Measurements from ENCODE around the gene ZNF878.
"Not testable (repeated sequence)": the region's sequence is repeated elsewhere in the genome, so short reads cannot be mapped to it uniquely, and the experiment has no call there.

ZNF878 gene

DNA sequence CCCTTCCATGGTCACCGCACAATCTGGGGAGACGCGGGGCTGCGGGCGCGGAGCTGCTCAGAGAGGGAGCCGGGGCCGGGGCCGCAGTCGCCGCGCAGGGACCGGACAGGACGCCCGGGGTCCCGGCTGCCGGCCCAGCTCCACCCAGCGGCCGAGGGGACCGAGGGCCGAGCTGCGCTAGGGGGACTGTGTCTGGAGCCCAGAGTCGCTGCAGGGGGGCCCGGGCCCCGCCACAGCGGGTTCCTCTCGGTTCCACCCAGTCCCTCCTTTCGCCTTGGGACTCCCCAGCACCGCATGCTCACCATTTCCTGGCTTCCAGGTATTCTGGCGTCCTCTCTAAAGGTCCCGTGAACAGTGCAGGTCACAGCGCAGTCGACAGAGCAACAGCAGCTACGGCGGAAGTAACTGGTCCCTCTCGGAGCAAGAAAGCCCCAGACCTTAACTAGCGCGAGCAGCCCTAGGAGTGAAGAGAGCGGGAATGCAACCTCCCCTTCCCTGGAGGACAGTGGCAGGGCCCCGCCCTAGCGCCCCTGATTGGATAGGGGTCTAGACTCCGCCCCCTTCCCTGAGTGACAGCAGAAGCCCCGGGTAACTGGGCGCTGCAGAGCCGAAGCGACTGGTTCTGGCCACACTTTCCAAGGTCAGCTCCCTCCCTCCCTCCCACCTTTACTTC lies at the start of gene ZNF878:
Gene ZNF878 (minus strand): TSS at position 465 of the 673 bp plus-strand sequence. CDS start 160 bp downstream, at position 305.
- peak; percentile 63 to 66 for DNase-seq (ENCODE audit: low read depth in 2 of 2)

DNA sequence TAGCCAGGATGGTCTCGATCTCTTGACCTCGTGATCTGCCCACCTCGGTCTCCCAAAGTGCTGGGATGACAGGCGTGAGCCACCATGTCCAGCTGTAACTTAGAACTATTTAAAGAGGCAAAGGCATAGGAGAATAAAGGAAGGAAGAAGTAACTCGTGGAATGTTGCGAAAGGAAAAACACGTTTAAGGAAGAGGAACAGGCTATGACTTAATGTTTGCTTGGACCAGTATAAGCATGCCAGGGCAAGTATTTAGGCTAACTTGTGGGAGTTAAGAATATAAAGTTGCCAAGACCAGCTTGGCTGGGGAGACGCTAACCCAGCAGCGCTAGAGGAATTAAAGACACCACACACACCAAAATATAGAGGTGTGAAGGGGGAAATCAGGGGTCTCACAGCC lies 45.3 kb upstream of the ZNF878 start:
- no peak for DNase-seq (ENCODE audit: low read depth in 2 of 2)

- DNase-seq (ENCODE audit: low read depth in 2 of 2) = peak in 1 of 2 experiments; percentile 18
Observed at GRCh38 chr19:12095111-12095790, 42.5 kb upstream of the ZNF878 start.

- no peak for DNase-seq (ENCODE audit: low read depth in 2 of 2)
Observed at GRCh38 chr19:12093777-12094176, 41.0 kb upstream of the ZNF878 start.

GRCh38 chr19:12092956-12093355 lies 40.2 kb upstream of the ZNF878 start:
- no peak for DNase-seq (ENCODE audit: low read depth in 2 of 2)

DNA sequence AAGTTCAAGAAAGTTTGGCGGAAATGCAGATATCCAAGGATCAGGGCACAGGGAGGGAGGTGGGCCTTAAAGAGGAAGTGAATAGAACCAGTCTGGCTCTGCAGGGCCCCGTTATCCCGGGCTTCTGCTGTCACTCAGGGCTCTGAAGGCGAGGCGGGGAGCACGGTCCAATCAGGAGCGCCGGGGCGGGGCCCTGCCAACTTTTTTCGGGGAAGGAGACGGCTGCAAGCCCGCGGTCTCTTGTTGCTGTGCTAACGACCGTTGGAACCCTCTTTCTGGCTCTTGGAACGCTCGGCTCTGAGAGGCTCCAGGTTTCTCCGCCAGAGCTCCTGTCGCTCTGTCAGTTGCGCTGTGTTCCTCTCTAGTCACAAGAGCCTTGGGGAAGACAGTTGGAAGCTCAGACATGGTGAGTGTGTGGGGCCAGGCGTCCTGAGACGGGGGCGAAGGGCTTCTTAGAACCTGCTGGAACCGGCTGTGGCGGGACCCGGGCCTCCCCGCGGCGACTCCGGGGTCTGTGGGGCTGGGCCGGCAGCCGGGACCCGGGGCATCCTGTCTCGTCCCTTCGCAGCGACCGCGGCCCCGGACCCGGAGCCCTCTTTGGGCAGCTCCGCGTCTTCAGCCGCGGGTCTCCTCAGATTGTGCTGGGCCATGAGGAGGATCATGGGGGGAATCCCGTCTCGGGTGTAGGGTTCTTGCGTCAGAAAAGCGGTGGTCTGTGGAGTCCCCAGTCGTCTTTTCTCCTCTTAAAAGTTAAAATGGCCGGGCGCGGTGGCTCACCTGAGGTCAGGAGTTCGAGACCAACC lies 39.5 kb upstream of the ZNF878 start:
- DNase-seq (ENCODE audit: low read depth in 2 of 2) = peak; percentile 77 to 79

- DNase-seq (ENCODE audit: low read depth in 2 of 2) = no peak
Observed at GRCh38 chr19:12090807-12091206, 38.0 kb upstream of the ZNF878 start.

- no peak for DNase-seq (ENCODE audit: low read depth in 2 of 2)
Observed at GRCh38 chr19:12085074-12085818, 32.5 kb upstream of the ZNF878 start.

DNA sequence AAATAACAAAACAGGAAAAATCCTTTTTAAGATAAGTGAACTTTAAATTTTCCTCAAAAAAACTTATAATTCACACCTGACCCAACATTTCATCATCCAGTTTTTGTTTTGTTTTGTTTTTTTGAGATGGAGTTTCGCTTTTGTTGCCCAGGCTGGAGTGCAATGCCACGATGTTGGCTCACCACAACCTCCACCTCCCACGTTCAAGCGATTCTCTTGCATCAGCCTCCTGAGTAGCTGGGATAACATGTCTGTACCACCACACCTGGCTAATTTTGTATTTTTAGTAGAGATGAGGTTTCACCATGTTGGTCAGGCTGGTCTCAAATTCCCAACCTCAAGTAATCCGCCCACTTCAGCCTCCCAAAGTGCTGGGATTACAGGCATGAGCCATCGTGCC lies 30.6 kb upstream of the ZNF878 start:
- DNase-seq (ENCODE audit: low read depth in 2 of 2) = not testable (repeated sequence)

- DNase-seq (ENCODE audit: low read depth in 2 of 2) = no peak
Observed at GRCh38 chr19:12077375-12077774, 24.6 kb upstream of the ZNF878 start.

DNA sequence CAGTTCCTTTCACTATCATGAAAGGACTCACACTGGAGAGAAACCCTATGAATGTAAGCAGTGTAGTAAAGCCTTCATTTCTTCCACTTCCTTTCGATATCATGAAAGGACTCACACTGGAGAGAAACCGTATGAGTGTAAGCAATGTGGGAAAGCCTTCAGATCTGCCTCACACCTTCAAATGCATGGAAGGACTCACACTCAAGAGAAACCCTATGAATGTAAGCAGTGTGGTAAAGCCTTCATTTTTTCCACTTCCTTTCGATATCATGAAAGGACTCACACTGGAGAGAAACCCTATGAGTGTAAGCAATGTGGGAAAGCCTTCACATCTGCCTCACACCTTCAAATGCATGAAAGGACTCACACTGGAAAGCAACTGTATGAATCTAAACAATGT lies 23.6 kb upstream of the ZNF878 start:
- not testable (repeated sequence) for DNase-seq (ENCODE audit: low read depth in 2 of 2)

DNA sequence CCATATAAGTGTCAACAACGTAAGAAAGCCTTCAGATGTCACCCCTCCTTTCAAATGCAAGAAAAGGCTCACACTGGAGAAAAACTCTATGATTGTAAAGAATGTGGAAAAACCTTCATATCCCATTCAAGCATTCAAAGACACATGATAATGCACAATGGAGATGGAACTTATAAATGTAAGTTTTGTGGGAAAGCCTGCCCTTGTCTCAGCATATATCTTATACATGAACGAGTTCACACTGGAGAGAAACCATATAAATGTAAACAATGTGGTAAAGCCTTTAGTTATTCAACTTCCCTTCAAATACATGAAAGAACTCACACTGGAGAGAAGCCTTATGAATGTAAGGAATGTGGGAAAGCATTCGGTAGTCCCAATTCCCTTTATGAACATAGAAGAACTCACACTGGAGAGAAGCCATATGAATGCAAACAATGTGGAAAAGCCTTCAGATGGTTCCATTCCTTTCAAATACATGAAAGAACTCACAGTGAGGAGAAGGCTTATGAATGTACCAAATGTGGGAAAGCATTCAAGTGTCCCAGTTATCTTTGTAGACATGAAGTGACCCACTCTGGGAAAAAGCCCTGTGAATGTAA lies 22.9 kb upstream of the ZNF878 start:
- no peak for DNase-seq (ENCODE audit: low read depth in 2 of 2)

- peak; percentile 45 to 59 for DNase-seq (ENCODE audit: low read depth in 2 of 2)
Observed at GRCh38 chr19:12064590-12065538, 12.1 kb upstream of the ZNF878 start, which contains the start of gene ZNF844. Gene ZNF844 (plus strand): TSS chr19:12064731. CDS start chr19:12064874, 143 bp downstream.

DNA sequence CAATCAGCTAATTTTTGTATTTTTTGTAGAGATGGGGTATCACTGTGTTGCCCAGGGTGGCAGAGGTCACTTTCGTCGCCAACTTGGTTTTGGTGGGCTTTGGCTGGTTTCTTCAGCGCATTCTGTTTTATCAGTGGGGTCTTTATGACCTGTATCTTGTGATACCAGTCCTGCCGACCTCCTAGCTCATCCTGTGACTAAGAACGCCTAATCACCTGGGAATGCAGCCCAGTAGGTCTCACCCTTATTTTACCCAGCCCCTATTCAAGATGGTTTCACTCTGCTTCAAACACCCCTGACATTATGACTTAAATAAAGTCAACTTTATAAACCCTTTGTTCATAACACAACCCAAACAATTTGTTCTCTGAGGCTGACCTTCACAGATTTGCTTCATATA lies 3.0 kb upstream of the ZNF878 start:
- no peak for DNase-seq (ENCODE audit: low read depth in 2 of 2)

DNA sequence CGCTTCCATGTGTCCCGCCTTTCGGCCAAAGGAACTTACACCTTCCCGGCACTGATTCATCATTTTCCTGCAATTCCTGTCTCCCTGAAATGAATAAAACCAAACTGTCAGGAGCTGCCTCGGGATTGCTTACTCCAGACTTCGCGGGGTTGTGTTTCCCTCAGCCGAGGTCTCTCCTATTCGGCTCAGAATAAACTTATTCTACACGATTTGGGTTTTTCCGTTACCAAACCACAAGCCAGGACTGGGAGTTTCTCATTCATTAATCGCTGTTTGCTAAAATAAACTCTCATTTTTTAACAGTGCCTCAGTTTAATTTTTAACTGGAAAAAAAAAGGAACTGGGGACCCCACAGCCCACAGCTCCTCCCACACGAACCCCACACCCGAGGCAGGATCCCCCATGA lies 667 bp downstream of the ZNF878 start:
- no peak for DNase-seq (ENCODE audit: low read depth in 2 of 2)

- DNase-seq (ENCODE audit: low read depth in 2 of 2) = no peak
Observed at GRCh38 chr19:12047868-12048267, 4.9 kb downstream of the ZNF878 start.

GRCh38 chr19:12043752-12044422 lies 8.9 kb downstream of the ZNF878 start:
- DNase-seq (ENCODE audit: low read depth in 2 of 2) = no peak

DNA sequence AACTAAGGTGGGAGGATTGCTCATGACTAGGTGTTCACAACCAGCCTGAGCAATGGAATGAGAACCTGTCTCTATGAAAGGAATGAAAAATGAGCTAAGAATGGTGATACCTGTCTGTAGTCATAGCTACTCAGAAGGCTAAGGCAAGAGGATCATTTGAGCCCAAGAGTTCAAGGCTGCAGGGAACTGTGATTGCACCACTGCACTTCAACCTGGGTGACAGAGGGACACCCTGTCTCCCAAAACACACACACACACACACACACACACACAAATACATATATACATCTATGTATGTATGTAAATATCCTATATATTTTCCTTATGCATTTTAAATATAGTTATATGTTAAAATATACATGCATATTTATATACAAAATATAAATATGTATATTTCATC lies 9.9 kb downstream of the ZNF878 start:
- no peak for DNase-seq (ENCODE audit: low read depth in 2 of 2)
